Caco-2 (cell line): Measurements from ENCODE around the gene PCBP2. TPM values are rescaled to one million over a fixed set of nuclear protein-coding genes. Genes with fewer than 3 reads are reported as not detected.
A peak's percentile ranks its signal among the peaks of the same experiment; 100 is the strongest.

Source experiments
- BruUV-seq: library from RNA; stranded (reverse); fragments of 400-500 nt; replicated peaks from 2 replicates; lab custom pipeline; 2021; lab: Mats Ljungman, UMichigan
- CTCF ChIA-PET: fragments of 300-600 bp; sonication (Branson Sonifier 250); formaldehyde crosslinking; loops from one replicate; lab custom pipeline; 2022; ENCODE audit warnings: antibody characterized with exemption; lab: Charles Lee
- POLR2A ChIA-PET: fragments of 300-600 bp; sonication (Branson Sonifier 250); formaldehyde crosslinking; loops from one replicate; lab custom pipeline; 2022; ENCODE audit warnings: antibody characterized with exemption; lab: Charles Lee
- DNase-seq, 2 experiments: peaks; one replicate each; pipeline versions ENCODE4 v3.0.0 to v3.0.0-alpha.2; 2020 to 2022
- H3K27me3 ChIP-seq: replicated peaks from 2 replicates; pipeline ENCODE4 v1.6.0; 2011; ENCODE audit warnings: low read length; ENCODE audit not compliant: control insufficient read depth, insufficient read depth
- H3K36me3 ChIP-seq: 2 replicates; pipeline ENCODE4 v1.5.1; 2011; ENCODE audit warnings: low read length; ENCODE audit not compliant: control insufficient read depth, insufficient read depth
- H3K4me1 ChIP-seq: fragments of 250-450 bp; sonication (Bioruptor Pico); 2 replicates; pipeline ENCODE4 v1.5.1; 2020; ENCODE audit warnings: mild to moderate bottlenecking
- H3K4me3 ChIP-seq: 2 replicates; pipeline ENCODE4 v1.5.1; 2011; ENCODE audit warnings: low read depth, mild to moderate bottlenecking, control low read depth, low read length
- H3K9me3 ChIP-seq: fragments of 250-450 bp; sonication (Bioruptor Pico); 2 replicates; pipeline ENCODE4 v1.5.1; 2020; ENCODE audit warnings: mild to moderate bottlenecking, moderate library complexity
- H3K27ac Mint-ChIP-seq: one replicate; pipeline ENCODE4 v1.8.0; 2022; ENCODE audit warnings: mixed read lengths; ENCODE audit not compliant: unreplicated experiment
- H3K27me3 Mint-ChIP-seq: one replicate; pipeline ENCODE4 v1.8.0; 2022; ENCODE audit warnings: mixed read lengths; ENCODE audit not compliant: insufficient read depth, unreplicated experiment
- H3K36me3 Mint-ChIP-seq: one replicate; pipeline ENCODE4 v1.8.0; 2022; ENCODE audit warnings: mild to moderate bottlenecking, mixed read lengths; ENCODE audit not compliant: insufficient read depth, unreplicated experiment
- H3K4me1 Mint-ChIP-seq: one replicate; pipeline ENCODE4 v1.8.0; 2022; ENCODE audit warnings: low read depth, mixed read lengths; ENCODE audit not compliant: unreplicated experiment
- H3K4me3 Mint-ChIP-seq: one replicate; pipeline ENCODE4 v1.8.0; 2022; ENCODE audit warnings: mild to moderate bottlenecking, moderate library complexity, mixed read lengths; ENCODE audit not compliant: unreplicated experiment
- H3K9me3 Mint-ChIP-seq: one replicate; pipeline ENCODE4 v1.8.0; 2022; ENCODE audit warnings: mixed read lengths; ENCODE audit not compliant: unreplicated experiment
- CTCF ChIP-seq, 2 experiments: fragments of 200-600 bp in 1 of 2; IDR thresholded peaks; 1 replicate in 1 of 2; 2 replicates in 1 of 2; pipeline versions ENCODE4 v1.5.1 to v1.8.0; 2011 to 2022; ENCODE audit warnings: antibody characterized with exemption in 1 of 2, control low read depth in 1 of 2, inconsistent platforms in 1 of 2, low read depth in 1 of 2, low read length in 1 of 2, mild to moderate bottlenecking in 1 of 2, moderate library complexity in 1 of 2; ENCODE audit not compliant: insufficient read depth in 1 of 2, severe bottlenecking in 1 of 2, unreplicated experiment in 1 of 2
- intact Hi-C: fragments of 100-400 bp; cut with micrococcal nuclease; formaldehyde crosslinking; loops from one replicate; pipeline ENCODE4 v1.10.0; 2022; ENCODE audit not compliant: unreplicated experiment
- total RNA-seq: library from RNA; stranded (reverse); gene quantifications from 2 replicates; pipeline ENCODE4 v1.2.3, GENCODE V29; 2022

Gene PCBP2
- total RNA-seq, 1 experiment from 2014 or later = 1,143 TPM

DNA sequence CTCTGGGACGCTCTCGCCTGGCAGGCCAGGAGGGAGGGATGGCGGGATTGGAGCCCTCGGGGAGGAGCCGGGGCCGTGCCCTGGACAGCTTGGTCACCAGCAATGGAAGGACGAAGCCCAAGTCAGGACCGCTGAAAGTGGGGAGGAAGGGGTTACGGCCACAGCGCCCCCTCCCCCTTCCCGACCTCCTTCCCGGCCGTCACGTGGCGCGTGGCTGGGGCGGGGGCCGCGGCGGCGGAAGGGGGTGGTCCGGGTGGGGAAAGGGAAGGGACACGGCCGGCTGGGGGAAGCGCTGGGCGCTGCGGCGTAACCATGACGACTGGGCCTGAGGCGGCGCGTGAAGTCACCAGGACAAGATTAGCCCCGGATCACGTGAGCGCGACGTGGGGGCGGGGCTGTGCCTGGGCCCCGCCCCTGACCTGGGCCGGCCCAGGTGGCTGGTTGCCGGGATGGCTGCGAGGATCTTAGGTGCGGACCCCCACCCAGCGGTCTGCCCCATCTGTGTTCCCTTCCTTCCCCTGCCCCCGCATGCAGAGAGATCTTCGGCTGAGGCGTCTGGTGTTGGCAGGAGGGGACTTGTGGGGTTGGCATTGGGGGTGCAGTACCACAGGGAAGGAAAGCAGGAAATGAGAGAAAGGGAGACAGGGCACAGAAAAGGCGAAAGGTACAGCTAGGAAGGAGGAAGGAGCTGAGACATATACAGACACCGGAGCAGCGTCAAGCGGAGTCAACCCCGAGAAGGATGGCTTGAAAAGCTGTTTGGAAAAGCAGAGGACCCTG lies 41.1 kb downstream of the PCBP2 start:
- H3K9me3 ChIP-seq = no peaks in the 10 kb centered on the region
- no peaks in the 10 kb centered on the region for H3K36me3 ChIP-seq
- peak; percentile 96 for DNase-seq
- H3K4me1 ChIP-seq = peaks cover 18% of the 10 kb centered on the region
- BruUV-seq = no TSS peak
- H3K27me3 Mint-ChIP-seq = no peaks in the 10 kb centered on the region
- intact Hi-C loops = loop anchor here (1.0 kb wide), 1 partner anchor 8 kb away; the partner anchor contains the start of gene TARBP2
- ChIA-PET POLR2A (interaction anchor here (1.0 kb wide), 1 partner anchor 11 kb away, joined by 4 read pairs; no protein-coding TSS in a partner anchor), CTCF (interaction anchor here (0.6 to 2.1 kb wide), 9 partner anchors 8 to 172 kb away, joined by 3 to 7 read pairs (median 5); partner anchors contain the start of genes AAAS and TARBP2)
- peak overlapping the region; percentile 88 for H3K4me3 Mint-ChIP-seq
- peak overlapping the region; percentile 61 for H3K4me3 ChIP-seq
- TF ChIP-seq CTCF (IDR thresholded peaks at IDR 0.05; ENCODE audit: insufficient read depth in 1 of 2, low read depth in 1 of 2, low read length in 1 of 2, severe bottlenecking in 1 of 2, unreplicated experiment in 1 of 2) = no peak
- H3K4me1 Mint-ChIP-seq = peaks cover 27% of the 10 kb centered on the region
- peak overlapping the region; percentile 72 for H3K27ac Mint-ChIP-seq
- H3K9me3 Mint-ChIP-seq = no peaks in the 10 kb centered on the region
- H3K36me3 Mint-ChIP-seq = peaks cover 27% of the 10 kb centered on the region
- no peaks in the 10 kb centered on the region for H3K27me3 ChIP-seq

DNA sequence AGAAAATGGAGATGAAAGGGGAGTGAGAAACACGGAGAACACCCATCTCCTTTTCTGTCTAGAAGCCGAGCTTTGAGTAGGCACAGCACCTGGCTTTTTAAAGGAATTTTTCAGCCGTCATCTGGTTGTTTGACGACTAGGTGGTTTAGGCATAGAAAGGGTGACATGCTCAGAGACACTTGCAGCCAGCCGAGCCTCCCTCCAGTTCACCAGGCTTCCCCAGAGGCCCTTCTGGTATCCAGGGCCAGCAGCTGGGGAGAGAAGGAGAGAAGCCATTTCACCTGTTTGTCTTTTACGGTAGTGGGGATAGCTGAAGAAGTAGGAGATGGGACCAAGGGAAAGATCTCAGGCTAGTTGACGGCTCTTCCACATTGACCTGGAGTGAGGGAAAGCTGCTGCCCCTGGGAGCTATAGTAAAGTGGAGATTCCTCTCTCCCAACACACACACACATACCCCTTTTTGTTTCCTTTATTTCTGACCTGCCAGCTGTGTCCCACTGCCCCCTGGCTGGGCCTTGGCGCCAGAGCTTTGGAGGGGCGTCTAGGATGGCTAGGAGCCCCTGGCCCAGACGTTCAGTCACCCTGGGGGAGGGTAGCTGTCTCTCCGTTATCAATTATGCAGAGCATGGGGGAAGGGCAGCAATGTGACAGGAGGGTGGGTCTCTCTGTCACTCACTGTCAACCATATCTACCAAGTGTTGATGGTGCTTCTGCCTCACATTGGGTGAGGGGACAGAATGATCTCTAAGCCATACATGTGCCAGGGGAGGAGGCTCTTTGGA lies 41.9 kb downstream of the PCBP2 start:
- Mint-ChIP-seq H3K9me3 (no peaks in the 10 kb centered on the region), H3K36me3 (peaks cover 31% of the 10 kb centered on the region), H3K27me3 (no peaks in the 10 kb centered on the region), H3K4me3 (peak overlapping the region; percentile 88), H3K27ac (peak overlapping the region; percentile 72), H3K4me1 (peaks cover 34% of the 10 kb centered on the region)
- peak in 1 of 2 experiments; percentile 26 for TF ChIP-seq CTCF (IDR thresholded peaks at IDR 0.05; ENCODE audit: insufficient read depth in 1 of 2, low read depth in 1 of 2, low read length in 1 of 2, severe bottlenecking in 1 of 2, unreplicated experiment in 1 of 2)
- no peaks in the 10 kb centered on the region for H3K36me3 ChIP-seq
- no peaks in the 10 kb centered on the region for H3K27me3 ChIP-seq
- BruUV-seq = TSS peak; percentile 93
- no peak for DNase-seq
- intact Hi-C loops = loop anchor here (1.0 kb wide), 1 partner anchor 8 kb away; the partner anchor contains the start of gene TARBP2
- H3K4me1 ChIP-seq = peaks cover 18% of the 10 kb centered on the region
- H3K4me3 ChIP-seq = peak overlapping the region; percentile 61
- no peaks in the 10 kb centered on the region for H3K9me3 ChIP-seq
- ChIA-PET POLR2A (interaction anchor here (0.6 kb wide), 1 partner anchor 313 kb away, joined by 3 read pairs; the partner anchor contains the start of gene ZNF740), CTCF (interaction anchor here (0.6 to 1.9 kb wide), 6 partner anchors 12 to 173 kb away, joined by 3 to 6 read pairs (median 4); partner anchors contain the start of gene AAAS)
